Stimulated activated naive CD4-positive, alpha-beta T cell (primary cell): ENCODE data around the gene HSPA1A.
A peak's percentile ranks its signal among the peaks of the same experiment; 100 is the strongest.
"Not testable (repeated sequence)": the region's sequence is repeated elsewhere in the genome, so short reads cannot be mapped to it uniquely, and the experiment has no call there.

Experiments used
- DNase-seq, 6 experiments: peaks; one replicate each; lab custom pipeline; 2025; lab: John Stamatoyannopoulos, UW

The HSPA1A gene

DNA sequence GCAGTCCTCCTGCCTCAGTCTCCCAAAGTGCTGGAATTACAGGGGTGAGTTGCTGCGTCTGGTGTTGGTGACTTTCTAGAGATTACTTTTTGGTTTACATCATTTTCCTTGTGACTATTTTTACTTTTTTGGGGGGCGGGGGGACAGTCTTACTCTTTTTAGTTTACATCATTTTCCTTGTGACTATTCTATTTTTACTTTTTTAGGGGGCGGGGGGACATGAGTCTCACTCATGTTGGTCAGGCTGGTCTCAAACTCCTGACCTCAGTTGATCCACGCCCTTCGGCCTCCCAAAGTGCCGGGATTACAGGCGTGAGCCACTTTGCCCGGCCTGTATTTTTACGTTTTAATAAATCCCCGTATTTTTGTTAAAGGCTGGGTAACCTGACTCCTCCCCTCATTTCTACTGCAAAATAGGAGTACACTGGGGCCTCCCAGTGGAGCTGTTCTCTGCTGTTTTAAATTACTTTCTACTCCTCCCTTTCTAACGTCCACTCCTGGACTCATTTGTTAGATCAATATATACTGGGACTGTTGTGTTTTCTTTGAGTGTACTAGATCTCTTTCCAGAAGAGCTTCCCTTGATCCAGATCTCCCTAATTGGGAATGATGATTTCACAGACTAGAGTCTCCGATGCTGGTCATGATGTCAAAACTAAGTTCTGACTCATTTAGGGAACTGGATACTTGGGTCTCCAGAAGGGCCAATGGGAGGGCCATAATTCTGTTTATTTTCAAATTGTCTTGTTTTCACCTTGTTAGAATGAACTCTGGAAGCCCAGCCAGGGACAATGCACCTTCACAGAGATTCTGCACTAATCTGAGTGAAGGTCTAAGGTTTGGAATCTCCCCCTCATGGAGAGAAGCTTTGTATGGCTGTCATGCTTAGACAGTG, 21.4 kb downstream of the HSPA1A start:
- DNase-seq = peak in 1 of 6 experiments; percentile 19

DNA sequence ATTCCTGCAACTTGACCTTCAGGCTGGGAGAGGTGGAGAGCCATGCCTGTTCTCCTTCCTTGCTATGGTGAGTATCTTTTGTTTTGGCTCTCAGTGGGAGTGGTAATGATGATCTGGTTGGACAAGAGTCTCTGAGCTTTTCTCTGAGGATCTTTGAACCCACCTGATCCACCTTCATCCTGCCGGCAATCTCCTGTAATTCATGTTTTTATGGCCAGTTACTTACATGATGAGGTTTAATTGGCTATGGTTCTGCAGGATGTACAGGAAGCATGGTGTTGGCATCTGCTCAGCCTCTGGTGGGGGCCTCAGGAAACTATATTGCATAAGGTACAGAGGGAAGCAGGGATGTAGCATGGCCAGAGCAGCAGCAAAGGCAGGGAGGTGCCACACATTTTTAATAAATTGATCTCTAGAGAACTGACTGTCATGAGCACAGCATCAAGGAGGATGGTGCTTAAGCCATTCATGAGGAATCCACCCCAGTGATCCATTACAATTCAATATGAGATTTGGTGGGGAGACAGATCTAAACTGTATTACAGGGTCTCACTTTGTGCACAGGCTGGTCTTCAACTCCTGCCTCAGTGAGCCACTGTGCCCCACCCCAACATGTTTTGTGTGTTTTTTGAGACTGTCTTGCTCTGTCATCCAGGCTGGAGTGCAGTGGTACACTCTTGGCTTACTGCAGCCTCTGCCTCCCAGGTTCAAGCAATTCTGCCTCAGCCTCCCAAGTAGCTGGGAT, 22.2 kb downstream of the HSPA1A start:
- no peak for DNase-seq

DNA sequence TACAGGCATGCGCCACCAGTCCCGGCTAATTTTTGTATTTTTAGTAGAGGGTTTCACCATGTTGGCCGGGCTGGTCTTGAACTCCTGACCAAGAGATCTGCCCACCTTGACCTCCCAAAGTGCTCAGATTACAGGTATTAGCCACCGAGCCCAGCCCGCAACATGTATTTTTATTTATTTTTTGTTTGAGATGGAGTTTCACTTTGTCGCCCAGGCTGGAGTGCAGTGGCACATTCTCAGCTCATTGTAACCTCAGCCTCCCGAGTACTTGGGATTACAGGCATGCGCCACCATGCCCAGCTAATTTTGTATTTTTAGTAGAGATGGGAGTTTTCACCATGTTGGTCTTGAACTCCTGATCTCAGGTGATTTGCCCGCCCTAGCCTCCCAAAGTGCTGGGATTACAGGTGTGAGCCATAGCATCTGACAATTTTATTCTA, 22.8 kb downstream of the HSPA1A start:
- not testable (repeated sequence) for DNase-seq

DNA sequence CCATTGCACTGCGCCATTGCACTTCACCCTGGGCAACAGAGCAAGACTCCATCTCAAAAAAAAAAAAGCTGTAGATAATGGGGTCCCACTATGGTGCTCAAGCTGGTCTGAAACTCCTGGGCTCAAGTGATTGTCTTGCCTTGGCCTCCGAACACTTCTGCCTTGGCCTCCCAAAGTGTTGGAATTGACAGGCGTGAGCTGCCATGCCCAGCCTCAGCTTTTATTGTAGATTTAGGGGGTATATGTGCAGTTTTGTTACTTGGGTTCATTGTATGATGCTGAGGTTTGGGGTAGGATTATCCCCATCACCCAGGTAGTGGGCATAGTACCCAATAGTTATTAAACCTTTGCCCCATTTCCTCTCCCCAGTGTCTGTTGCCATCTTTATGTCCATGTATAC, 23.6 kb downstream of the HSPA1A start:
- DNase-seq = no peak

DNA sequence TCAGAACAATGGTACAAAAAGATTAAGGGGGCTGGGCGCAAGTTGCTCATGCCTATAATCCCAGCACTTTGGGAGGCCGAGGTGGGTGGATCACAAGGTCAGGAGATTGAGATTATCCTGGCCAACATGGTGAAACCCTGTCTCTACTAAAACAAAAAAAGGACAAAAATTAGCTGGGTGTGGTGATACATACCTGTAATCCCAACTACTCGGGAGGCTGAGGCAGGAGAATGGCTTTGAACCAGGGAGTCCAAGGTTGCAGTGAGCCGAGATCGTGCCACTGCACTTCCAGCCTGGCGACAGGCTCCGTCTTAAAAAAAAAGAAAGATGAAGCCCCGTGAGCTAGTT, 24.4 kb downstream of the HSPA1A start:
- DNase-seq = not testable (repeated sequence)

DNA sequence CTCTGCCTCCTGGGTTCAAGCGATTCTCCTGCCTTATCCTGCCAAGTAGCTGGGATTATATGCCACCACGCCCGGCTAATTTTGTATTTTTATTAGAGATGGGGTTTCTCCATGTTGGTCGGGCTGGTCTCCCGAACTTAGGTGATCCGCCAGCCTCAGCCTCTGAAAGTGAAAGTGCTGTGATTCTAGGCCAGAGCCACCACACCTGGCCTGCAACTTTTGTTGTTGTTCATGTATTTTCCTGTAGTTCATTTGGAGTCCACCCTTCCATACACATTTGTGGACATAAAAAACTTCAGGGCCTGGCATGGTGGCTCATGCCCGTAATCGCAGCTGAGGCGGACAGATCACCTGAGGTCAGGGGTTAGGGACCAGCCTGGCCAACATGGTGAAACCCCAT, 26.7 kb downstream of the HSPA1A start:
- DNase-seq = no peak

DNA sequence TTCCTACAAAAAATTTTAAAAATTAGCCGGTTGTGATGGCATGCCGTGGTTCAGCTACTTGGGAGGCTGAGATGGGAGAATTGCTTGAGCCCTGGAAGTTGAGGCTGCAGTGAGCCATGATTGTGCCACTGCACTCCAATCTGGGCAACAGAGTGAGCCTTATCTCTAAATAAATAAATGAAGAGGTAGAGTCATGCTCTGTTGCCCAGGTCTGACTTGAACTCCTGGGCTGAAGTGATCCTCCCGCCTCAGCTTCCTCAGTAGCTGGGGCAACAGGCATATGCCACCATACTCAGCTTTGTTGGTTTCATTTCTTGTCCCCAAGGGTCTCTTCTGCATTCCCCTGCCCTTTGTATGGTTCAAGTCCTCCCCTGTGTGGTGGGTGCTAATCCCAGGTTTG, 29.2 kb downstream of the HSPA1A start:
- no peak for DNase-seq

DNA sequence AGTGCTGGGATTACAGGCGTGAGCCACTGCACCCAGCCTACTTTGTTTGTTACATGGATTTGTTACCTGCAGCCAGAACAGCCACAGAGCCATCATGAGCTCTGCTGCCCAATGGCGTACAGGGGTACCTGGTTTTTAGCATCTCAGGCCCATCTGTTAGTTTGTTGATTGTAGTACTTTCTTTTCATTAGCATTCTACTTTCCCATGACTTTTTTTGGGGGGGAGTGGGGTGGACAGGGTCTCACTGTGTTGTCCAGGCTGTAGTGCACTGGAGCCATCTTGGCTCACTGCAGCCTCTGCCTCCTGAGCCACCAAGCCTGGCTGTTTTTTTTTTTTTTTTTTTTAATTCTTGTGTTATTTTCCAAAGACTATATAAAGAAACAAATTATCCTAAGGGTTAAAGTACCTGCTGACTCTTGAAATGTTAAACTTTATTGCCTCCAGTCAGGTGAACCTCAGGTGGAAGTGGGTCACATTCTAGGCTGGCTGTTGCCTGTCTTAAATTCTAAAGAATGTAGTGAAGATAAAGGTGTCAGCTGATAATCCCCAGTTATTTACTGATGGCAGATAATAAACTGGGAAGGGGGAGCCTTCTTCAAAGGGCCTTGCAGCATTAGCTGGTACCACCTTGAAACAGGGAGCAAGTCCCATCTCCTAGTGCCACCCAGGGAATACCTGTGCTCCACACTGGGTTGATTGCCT, 32.1 kb downstream of the HSPA1A start:
- DNase-seq = no peak

DNA sequence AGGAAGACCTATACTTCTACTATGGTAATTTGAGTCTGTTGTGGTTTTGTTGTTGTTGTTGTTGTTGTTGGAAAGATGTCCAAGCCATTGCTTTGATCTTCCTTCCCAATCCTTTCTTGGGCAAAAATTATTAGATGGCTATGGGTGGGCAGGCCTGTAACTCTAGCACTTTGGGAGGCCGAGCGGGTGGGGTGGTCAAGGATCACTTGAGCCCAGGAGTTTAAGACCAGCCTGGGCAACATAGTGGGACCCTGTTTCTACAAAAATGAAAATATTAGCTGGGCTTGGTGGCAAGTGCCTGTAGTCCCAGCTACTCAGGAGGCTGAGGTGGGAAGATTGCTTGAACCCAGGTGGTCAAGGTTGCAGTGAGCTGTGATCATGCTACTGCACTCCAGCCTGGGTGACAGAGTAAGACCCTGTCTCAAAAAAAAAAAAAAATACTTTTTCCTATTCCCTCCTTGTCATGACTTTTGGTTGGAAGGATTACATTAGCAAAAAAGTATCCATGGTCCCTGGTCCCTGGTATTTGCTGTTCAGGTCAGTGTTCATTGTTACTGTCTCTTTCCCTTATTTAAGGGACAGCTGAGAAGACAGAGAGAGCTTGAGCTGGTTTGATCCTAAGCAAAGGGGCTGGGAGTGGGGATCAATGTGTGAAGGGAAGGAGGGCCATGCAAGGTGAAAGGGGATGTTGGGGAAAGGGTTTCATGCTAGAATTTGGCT, 35.6 kb downstream of the HSPA1A start:
- no peak for DNase-seq

DNA sequence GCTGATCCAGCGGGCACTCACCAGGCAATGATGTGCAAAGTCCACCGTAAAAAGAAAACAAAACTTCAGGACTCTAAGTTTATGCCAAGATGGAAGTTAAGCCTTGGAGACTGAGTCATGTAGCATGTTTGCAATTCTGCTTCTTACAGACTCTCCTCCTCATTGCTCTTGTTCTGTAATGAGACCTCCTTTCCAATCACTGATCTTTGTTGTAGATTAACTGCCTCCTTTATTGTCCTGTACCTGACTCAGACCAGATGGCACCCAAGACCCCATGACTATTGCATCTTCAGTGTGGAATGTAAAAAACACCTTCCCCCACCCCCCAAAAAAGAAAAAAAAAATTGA, 36.1 kb downstream of the HSPA1A start:
- DNase-seq = no peak

DNA sequence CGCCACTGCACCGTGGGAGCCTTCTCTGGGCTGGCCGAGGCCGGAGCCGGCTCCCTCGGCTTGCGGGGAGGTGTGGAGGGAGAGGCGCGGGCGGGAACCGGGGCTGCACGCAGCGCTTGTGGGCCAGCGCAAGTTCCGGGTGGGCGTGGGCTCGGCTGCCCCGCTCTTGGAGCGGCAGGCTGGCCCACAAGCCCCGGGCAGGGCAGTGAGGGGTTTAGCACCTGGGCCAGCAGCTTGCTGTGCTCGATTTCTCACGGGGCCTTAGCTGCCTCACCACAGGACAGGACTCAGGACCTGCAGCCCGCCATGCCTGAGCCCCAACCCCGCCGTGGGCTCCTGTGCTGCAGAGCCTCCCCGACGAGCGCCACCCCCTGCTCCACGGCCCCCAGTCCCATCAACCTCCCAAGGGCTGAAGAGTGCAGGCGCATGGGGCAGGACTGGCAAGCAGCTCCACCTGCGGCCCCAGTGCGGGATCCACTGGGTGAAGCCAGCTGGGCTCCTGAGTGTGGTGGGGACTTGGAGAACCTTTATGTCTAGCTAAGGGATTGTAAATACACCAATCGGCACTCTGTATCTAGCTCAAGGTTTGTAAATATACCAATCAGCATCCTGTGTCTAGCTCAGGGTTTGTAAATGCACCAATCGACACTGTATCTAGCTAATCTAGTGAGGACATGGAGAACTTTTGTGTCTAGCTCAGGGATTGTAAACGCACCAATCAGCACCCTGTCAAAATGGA, 36.8 kb downstream of the HSPA1A start:
- DNase-seq = not testable (repeated sequence)

DNA sequence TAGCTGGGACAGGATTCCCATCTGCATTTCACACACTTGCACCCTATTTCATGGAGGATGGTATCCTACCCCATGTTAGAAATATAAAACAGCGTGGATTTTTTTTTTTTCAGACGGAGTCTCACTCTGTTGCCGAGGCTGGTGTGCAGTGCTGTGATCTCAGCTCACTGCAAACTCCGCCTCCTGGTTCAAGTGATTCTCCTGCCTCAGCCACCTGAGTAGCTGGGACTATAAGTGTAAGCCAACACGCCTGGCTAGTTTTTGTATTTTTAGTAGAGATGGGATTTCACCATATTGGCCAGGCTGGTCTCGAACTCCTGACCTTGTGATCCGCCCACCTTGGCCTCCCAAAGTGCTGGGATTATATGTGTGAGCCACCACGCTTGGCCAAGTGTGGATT, 42.4 kb downstream of the HSPA1A start:
- DNase-seq = not testable (repeated sequence)

DNA sequence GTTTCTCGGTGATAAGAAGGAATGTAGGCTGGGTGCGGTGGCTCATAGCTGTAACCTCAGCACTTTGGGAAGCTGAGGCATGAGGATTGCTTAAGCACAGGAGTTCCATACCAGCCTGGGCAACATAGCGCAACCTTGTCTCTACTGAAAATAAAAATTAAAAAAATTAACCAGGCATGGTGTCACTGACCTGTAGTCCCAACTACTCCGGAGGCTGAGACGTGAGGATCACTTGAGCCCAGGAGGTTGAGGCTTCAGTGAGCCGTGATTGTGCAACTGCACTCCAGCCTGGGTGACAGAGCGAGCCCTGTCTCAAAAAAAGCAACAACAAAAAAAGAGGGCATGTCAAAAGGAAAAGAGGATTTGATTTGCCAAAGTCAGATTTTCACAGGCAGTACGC, 43.4 kb downstream of the HSPA1A start:
- DNase-seq = no peak

DNA sequence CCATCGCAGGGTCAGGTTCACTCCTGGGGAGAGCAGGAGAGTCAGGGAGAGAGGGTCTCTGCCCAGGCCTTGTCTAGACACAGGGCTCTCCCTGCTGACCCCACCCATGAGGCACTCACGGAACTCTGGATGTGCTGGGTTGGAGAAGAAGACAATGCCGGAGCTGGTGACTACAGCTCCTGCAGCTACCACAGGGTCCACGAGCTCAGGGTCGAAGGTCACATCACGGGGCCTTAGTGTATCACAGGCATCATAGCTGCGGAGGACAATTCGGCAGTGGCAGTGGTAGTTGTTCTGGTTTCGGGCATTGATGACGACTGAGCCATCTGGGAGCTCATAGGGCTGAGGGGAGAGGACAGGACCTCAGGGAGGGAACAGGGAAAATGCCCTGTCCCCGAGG, 44.6 kb downstream of the HSPA1A start:
- DNase-seq = no peak

DNA sequence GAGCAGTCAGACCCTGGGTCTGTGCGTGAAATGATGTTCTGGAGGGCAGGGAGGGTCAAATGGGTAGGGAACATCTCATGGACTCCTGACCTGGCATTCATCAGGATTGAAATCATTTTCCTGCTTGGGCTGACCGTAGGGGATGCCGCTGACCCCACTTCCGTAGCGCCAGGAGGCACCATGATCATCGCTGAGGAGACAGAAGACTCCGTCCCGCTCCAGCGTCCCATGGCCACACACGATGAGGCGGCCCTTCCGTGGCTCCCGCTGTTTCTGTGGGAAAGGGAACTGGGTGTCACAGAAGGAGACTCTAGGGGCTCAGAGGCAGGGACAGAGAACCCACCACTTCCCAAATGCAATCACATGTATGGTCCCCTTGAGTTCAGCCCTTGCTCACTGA, 45.0 kb downstream of the HSPA1A start:
- no peak for DNase-seq

DNA sequence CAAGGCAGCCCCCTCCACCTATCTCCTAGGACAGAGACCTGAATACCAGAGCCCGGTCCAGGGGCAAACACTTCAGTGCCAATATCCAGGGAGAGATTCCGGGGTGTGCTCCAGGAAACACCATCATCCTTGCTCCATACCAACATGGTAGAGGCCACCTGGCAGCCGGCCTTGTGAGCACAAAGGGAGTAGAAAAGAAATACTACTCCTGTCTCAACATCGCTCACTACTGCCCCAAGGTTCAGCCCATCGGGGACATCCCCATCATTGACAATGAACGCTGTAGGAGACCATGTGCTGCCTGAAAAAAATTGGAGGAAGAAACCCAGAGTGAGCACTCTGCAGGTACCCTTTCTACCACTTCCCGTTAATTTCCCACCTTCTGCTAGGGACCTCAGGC, 45.8 kb downstream of the HSPA1A start:
- DNase-seq = no peak

DNA sequence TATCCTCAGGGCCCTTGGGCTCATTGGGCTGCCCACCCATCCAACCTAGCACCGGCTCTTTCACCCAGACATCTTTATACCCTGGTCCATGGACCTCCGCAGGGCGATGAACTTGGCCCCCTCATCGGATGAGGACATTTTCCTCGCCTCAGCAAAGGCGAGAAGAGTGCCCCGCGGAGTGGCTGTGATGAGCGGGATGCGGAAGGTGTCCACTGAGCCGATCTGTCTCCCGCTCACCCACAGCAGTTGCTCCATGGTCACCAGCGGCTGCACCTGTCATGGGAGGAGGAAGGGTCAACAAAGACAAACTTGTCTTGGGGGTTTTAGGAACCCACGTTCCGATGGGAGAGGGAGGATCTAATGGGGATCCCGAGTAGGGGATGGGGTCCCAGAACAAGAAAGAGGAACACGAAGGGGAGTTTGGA, 46.6 kb downstream of the HSPA1A start:
- no peak for DNase-seq

DNA sequence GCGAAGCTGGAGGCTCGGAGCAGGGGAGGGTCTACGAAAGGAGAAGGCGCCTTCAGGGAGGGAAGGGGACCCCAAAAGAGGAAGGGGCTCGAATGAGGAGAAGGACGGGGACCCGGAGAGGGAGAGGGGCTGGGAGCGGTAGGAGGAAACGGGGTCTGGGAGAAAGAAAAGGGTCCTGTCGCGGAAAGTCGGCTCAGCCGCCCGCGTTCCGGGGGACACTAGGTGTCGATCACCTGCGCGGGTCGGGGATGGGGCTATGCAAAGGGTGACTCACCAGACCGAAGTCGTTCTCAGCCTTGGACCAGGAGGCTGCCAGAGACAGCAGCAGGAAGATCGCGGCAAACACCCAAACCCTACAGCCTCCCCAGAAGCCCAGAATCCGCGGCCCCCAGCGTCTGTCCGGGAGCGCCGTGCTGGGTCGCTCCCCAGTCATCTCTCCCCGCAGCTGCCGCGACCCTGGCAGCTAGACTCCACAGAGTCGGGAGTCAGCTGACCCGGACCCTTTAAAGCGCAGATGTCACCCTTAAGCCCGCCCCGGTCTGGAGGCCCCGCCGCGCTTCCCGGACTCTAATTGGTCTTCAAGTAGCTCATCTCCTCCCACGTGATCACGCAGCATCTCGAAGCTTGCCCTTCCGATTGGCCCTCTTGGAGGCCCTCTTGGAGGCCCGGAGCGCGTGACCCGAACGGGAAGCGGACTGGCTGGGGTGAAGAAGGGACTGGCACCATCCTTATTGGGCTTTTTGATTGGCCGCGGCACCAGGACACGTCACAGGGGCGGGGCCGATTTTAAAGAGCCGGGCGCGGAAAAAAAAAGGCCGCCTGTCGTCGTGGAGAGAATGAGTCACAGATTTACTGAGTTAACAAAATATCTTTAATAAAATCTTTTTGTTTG, 47.2 kb downstream of the HSPA1A start, which contains the start of gene NEU1:
Gene NEU1, minus strand, starts transcription at position 478 of the 892 bp plus-strand sequence. Its CDS starts 45 bp downstream, at position 433.
- peak; percentile 95 to 100 (median 99) for DNase-seq

DNA sequence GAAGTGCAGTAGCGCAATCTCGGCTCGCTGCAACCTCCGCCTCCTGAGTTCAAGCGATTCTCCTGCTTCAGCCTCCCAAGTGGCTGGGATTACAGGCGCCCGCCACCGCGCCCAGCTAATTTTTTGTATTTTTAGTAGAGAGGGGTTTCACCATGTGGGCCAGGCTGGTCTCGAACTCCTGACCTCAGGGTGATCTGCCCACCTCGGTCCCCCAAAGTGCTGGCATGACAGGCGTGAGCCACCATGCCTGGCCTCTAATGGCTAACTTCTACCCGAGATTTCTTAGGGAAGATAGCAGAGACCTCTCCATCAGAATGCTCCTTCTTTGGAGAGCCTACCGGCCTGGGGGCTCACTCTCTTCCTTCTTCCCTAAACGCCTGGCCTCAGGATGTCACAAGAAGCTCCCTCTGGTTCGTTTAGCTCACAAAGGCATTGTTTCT, 48.8 kb downstream of the HSPA1A start:
- DNase-seq = peak in 1 of 6 experiments; percentile 37

DNA sequence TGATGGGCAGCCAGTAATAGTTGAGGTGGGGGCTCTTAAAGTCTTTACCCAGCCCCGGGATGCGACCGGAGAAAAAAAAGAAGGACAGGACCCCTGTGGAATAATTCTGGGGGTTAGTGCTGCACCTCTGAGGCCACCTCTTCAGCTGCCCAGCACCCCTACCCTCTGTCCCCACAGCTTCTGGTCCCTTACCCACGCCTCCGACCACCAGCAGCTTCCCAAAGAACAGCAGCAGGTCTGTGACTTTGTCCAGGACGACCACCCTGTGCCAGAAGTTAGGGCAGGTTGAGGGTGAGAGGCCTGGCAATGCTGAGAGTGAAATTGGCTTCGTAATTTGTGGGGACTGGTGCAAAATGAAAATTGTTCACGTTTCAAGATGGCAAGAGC, 49.5 kb downstream of the HSPA1A start:
- DNase-seq = no peak
